Pancreas (tissue), 10 donors: Measurements from ENCODE around the gene SFXN5. TPM values are rescaled to one million over a fixed set of nuclear protein-coding genes. Genes with fewer than 3 reads are reported as not detected.

ENCODE experiments used
- ATAC-seq, 4 donors: fragments of 200-7000 bp; cut with Tn5 transposase; one replicate each; pipeline versions ENCODE4 v1.8.0 to v1.9.1; 2020; ENCODE audit warnings: mild to moderate bottlenecking in 4 of 4, moderate library complexity in 4 of 4
- DNase-seq, 6 donors: peaks; one replicate each; pipeline ENCODE4 v3.0.0-alpha.2; 2020
- FAIRE-seq: peaks from 2 replicates; lab custom pipeline; 2012; peaks lifted over from hg19 to GRCh38; lab: Jason Lieb, UNC
- H3K27ac ChIP-seq, 4 donors: fragments of 200-600 bp; sonication (generic); 1 replicate in 3 of 4; 2 replicates in 1 of 4; pipeline versions ENCODE4 v1.5.0 to v1.8.0; 2020
- H3K27me3 ChIP-seq, 4 donors: fragments of 200-600 bp; one replicate each; pipeline ENCODE4 v1.8.0; 2021
- H3K36me3 ChIP-seq, 3 donors: fragments of 200-600 bp; sonication (generic) in 1 of 3; one replicate each; pipeline versions ENCODE4 v1.5.0 to v1.8.0; 2020 to 2021
- H3K4me1 ChIP-seq, 3 donors: fragments of 200-600 bp; one replicate each; pipeline ENCODE4 v1.8.0; 2021
- H3K4me3 ChIP-seq, 4 donors: fragments of 200-600 bp; sonication (generic) in 2 of 4; one replicate each; pipeline versions ENCODE4 v1.5.0 to v1.8.0; 2020 to 2021
- H3K9me3 ChIP-seq, 4 donors: fragments of 200-600 bp; one replicate each; pipeline ENCODE4 v1.8.0; 2021
- WGBS, 2 donors: extraction: QIAGEN DNeasy Blood & Tissue Kit; methylation state at CpG; one replicate each; pipeline ENCODE4 v1.1.7; 2013; 5-methylcytosine and 5-hydroxymethylcytosine counted together
- intact Hi-C, 3 donors: fragments of 100-400 bp; cut with DNase I; formaldehyde crosslinking; loops; one replicate each; pipeline versions ENCODE4 v1.11.1 to v1.14.2; 2022
- polyA plus RNA-seq, 2 donors: library from polyadenylated mRNA; stranded (reverse); fragments of 200-250 nt; gene quantifications; one replicate each; pipeline ENCODE4 v1.2.3, GENCODE V29; 2013
- total RNA-seq, 6 donors: library from RNA; stranded (reverse); fragmentation: NEBNext Ultra II Directional in 4 of 6; extraction: Animal tissue kit (Norgen Biotek cat#: 25700) in 4 of 6; gene quantifications; one replicate each; pipeline versions ENCODE4 v1.2.1 to v1.2.4, GENCODE V29; 2021 to 2023
- TF ChIP-seq, protein P1 (sequence below), 4 donors: fragments of 200-600 bp; sonication (generic) in 3 of 4; IDR thresholded peaks; one replicate each; pipeline versions ENCODE4 v1.5.0 to v1.8.0; 2021; ENCODE audit warnings: antibody characterized with exemption in 4 of 4
- donor health status: healthy with polysubstance abuse.
- donor health status: DM: no; HTN: no; CAD: no; lungs with moderate emphysema.
- donor health status: DM: no; HTN: no; CAD: no.
- donor health status: control.
- donor health status: control.
- donor health status: Bipolar disorder and iron deficiency.
- donor health status: DM: yes; HTN: yes; CAD: no.
- donor health status: DM: no; HTN: no; CAD: no.
- donor health status: DM: no; HTN: no; CAD: no.
- donor health status: DM: yes; HTN: yes; CAD: no.

The SFXN5 gene
- total and polyA plus RNA-seq, 8 donors, result 2.6 to 8.4 (median 5.4) TPM

DNA sequence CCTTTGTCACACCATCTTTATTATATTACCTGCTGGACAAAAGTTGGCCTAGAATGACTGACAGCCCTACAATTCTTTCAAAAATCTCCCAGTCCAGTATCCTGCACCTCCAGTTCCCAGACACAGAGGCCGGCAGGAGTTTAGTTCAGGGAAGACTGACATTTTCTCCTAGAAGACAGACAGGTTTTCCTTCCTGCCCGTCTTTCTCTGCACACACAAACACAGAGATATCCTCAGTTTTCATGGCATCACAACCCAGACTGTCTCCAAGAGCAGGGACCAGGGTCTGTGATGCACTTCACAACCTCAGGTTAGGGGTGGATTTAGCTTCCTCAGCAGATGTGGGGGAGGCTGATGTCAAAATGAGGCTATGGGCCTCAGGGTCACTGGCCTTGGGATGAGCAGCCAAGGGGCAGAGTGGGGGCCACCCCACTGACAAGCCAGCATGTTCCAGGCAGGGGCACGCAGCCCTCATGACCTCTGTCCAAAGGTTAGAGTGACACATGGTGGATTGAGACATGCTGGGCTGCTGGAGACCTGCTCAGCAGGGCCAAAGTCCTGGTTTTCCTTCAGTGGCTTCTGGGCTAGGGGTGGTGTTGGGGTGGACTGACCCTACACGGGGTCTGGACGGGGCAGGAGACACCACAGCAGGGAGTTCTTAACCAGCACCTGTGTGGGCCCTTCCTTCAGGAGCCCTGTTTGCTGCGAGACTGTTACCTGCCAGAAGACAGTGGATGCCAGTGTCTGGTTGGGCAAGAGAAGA is 70.5 kb downstream of the SFXN5 start:
- WGBS, 2 donors, result 87 to 90% methylated on average over 6 of the region's 6 CpGs
- intact Hi-C loops, result no loop called here
- Histone ChIP-seq H3K36me3 (no peaks in the 10 kb centered on the region), H3K27ac (no peak overlapping the region), H3K4me1 (no peaks in the 10 kb centered on the region), H3K27me3 (no peaks in the 10 kb centered on the region), H3K4me3 (no peak overlapping the region), H3K9me3 (no peaks in the 10 kb centered on the region)
- no peak for FAIRE-seq
- ATAC-seq, result no peak
- DNase-seq, result no peak
- TF ChIP-seq, protein P1, sequence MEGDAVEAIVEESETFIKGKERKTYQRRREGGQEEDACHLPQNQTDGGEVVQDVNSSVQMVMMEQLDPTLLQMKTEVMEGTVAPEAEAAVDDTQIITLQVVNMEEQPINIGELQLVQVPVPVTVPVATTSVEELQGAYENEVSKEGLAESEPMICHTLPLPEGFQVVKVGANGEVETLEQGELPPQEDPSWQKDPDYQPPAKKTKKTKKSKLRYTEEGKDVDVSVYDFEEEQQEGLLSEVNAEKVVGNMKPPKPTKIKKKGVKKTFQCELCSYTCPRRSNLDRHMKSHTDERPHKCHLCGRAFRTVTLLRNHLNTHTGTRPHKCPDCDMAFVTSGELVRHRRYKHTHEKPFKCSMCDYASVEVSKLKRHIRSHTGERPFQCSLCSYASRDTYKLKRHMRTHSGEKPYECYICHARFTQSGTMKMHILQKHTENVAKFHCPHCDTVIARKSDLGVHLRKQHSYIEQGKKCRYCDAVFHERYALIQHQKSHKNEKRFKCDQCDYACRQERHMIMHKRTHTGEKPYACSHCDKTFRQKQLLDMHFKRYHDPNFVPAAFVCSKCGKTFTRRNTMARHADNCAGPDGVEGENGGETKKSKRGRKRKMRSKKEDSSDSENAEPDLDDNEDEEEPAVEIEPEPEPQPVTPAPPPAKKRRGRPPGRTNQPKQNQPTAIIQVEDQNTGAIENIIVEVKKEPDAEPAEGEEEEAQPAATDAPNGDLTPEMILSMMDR (IDR thresholded peaks at IDR 0.05), result no peak

DNA sequence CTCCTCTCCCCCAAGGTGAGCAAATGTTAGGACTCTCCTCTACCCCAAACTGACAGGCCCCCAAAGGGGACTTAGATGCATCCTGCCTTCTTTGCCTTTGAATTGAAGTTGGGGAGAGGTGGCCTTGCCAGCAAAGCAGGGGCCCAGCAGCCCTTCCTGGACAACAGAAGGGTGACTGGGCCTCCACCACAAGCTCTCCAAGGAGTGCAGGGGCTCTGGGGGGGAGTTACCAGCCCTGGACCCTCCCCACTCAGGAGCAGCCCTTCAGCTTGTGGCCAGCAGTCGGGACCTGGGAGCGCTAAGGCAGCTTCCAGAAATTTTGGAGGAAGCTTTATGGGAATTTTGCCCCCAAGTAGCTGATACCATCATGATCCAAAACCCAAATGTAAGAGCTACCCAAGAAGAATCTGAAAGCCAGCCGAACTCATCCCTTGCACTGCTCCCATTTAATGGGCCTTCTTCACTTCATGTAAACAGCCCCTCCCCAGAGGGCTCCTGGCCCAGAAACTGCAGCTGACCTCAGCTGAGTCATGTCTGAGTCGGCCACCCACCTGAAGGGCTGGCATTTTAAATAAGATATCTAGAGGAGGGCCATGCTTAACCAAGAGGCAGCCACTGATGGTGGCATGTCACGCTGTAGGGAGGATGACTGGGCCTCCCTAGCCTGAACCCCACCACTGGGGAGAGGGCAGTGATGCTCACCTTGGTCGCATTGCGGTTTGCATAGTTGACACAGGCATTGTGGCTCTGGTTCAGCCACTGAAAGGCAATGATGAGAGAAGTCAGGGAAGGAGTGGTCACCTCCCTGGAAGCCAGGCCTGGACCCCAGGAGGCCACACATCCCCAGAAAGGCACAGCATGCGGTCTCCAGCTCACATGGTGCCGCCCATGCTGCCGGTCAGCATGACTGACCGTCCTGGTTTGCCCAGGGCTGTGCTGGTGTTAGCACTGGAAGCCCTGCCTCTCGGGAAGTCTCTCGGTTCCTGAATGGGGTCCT is 71.5 kb downstream of the SFXN5 start:
- no peaks in the 10 kb centered on the region for H3K9me3 ChIP-seq
- H3K4me1 ChIP-seq, result no peaks in the 10 kb centered on the region
- peak in 1 of 6 donors; percentile 3 for DNase-seq
- ATAC-seq, result no peak
- intact Hi-C loops, result loop anchor here in 1 of 3 donors (10.0 kb wide), 1 partner anchor 175 kb away; no protein-coding TSS in a partner anchor
- no peak for FAIRE-seq
- H3K36me3 ChIP-seq, result no peaks in the 10 kb centered on the region
- 90 to 92% methylated on average over 13 of the region's 13 CpGs for WGBS, 2 donors
- no peak overlapping the region for H3K4me3 ChIP-seq
- TF ChIP-seq, protein P1 (IDR thresholded peaks at IDR 0.05), result no peak
- no peak overlapping the region for H3K27ac ChIP-seq
- H3K27me3 ChIP-seq, result no peaks in the 10 kb centered on the region

- 81 to 84% methylated on average over 4 of the region's 4 CpGs for WGBS, 2 donors
- TF ChIP-seq, protein P1 (IDR thresholded peaks at IDR 0.05), result no peak
- intact Hi-C loops, result loop anchor here in 1 of 3 donors (10.0 kb wide), 1 partner anchor 176 kb away; no protein-coding TSS in a partner anchor
- FAIRE-seq, result no peak
- ATAC-seq, result no peak
- H3K4me1 ChIP-seq, result no peaks in the 10 kb centered on the region
- H3K27ac ChIP-seq, result no peak overlapping the region
- no peak overlapping the region for H3K4me3 ChIP-seq
- no peaks in the 10 kb centered on the region for H3K27me3 ChIP-seq
- DNase-seq, result no peak
- H3K36me3 ChIP-seq, result no peaks in the 10 kb centered on the region
- no peaks in the 10 kb centered on the region for H3K9me3 ChIP-seq
Measured at GRCh38 chr2:72998724-72999123, 72.8 kb downstream of the SFXN5 start.

DNA sequence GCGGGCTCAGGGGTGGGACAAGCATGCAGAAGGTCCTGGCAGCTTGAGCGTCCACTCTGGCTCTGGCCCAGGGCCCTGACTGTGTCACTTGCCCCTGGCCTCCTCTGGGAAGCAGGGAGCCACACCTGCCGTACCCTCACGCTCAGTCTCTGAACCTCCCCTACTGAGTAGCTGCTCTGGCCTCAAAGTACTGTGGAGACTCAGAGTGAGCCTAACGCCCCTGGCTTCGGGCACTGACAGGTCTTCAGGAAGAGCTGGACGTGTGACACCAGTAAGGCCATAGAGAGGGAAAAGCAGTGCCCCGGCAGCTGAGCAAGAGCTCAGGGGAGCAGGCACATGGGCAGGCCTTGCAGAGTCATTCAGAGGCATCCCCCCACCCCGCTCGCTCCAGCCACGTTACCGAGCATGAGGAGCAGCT is 73.3 kb downstream of the SFXN5 start:
- Histone ChIP-seq H3K36me3 (no peaks in the 10 kb centered on the region), H3K27ac (no peak overlapping the region), H3K4me1 (no peaks in the 10 kb centered on the region), H3K9me3 (no peaks in the 10 kb centered on the region), H3K27me3 (no peaks in the 10 kb centered on the region), H3K4me3 (no peak overlapping the region)
- FAIRE-seq, result no peak
- TF ChIP-seq, protein P1 (IDR thresholded peaks at IDR 0.05), result no peak
- intact Hi-C loops, result loop anchor here in 1 of 3 donors (10.0 kb wide), 1 partner anchor 177 kb away; no protein-coding TSS in a partner anchor
- no peak for ATAC-seq
- DNase-seq, result peak in 1 of 6 donors; percentile 6
- WGBS, 2 donors, result 92 to 95% methylated on average over 12 of the region's 12 CpGs
